GM18520 (cell line): ENCODE results near the gene CFAP299.
"Not testable (repeated sequence)": the region's sequence is repeated elsewhere in the genome, so short reads cannot be mapped to it uniquely, and the experiment has no call there.

Source experiments
- ATAC-seq: cut with Tn5 transposase; IDR thresholded peaks from one replicate; pipeline ENCODE4 v1.9.1; 2021; ENCODE audit not compliant: unreplicated experiment

CFAP299 gene

GRCh38 chr4:80439294-80440061 lies 103.9 kb downstream of the CFAP299 start:
- not testable (repeated sequence) for ATAC-seq

- no peak for ATAC-seq
Measured at GRCh38 chr4:80446248-80446647, 110.7 kb downstream of the CFAP299 start.

- no peak for ATAC-seq
Measured at GRCh38 chr4:80446664-80447063, 111.1 kb downstream of the CFAP299 start.

- no peak for ATAC-seq
Measured at GRCh38 chr4:80447493-80447892, 112.0 kb downstream of the CFAP299 start.

GRCh38 chr4:80448056-80448455 lies 112.5 kb downstream of the CFAP299 start:
- no peak for ATAC-seq

GRCh38 chr4:80452055-80452454 lies 116.5 kb downstream of the CFAP299 start:
- ATAC-seq: no peak

GRCh38 chr4:80452768-80453167 lies 117.2 kb downstream of the CFAP299 start:
- ATAC-seq: no peak

GRCh38 chr4:80454040-80454439 lies 118.5 kb downstream of the CFAP299 start:
- no peak for ATAC-seq

- ATAC-seq: no peak
Measured at GRCh38 chr4:80454556-80454955, 119.0 kb downstream of the CFAP299 start.

- no peak for ATAC-seq
Measured at GRCh38 chr4:80459918-80460473, 124.5 kb downstream of the CFAP299 start.

- ATAC-seq: no peak
Measured at GRCh38 chr4:80461412-80461811, 125.9 kb downstream of the CFAP299 start.

GRCh38 chr4:80462621-80463091 lies 127.1 kb downstream of the CFAP299 start:
- peak; percentile 59 for ATAC-seq

- no peak for ATAC-seq
Measured at GRCh38 chr4:80463509-80463908, 128.0 kb downstream of the CFAP299 start.

GRCh38 chr4:80465238-80465637 lies 129.7 kb downstream of the CFAP299 start:
- ATAC-seq: no peak

GRCh38 chr4:80465736-80466135 lies 130.2 kb downstream of the CFAP299 start:
- no peak for ATAC-seq

GRCh38 chr4:80466618-80467017 lies 131.1 kb downstream of the CFAP299 start:
- no peak for ATAC-seq

- no peak for ATAC-seq
Measured at GRCh38 chr4:80471756-80472155, 136.2 kb downstream of the CFAP299 start.

- ATAC-seq: no peak
Measured at GRCh38 chr4:80475236-80475635, 139.7 kb downstream of the CFAP299 start.

GRCh38 chr4:80475798-80476197 lies 140.3 kb downstream of the CFAP299 start:
- ATAC-seq: no peak

GRCh38 chr4:80484712-80485111 lies 149.2 kb downstream of the CFAP299 start:
- no peak for ATAC-seq

- no peak for ATAC-seq
Measured at GRCh38 chr4:80486603-80487002, 151.1 kb downstream of the CFAP299 start.

- ATAC-seq: peak; percentile 33
Measured at GRCh38 chr4:80489798-80490197, 154.3 kb downstream of the CFAP299 start.

- no peak for ATAC-seq
Measured at GRCh38 chr4:80492761-80493160, 157.2 kb downstream of the CFAP299 start.
